Right ventricle myocardium inferior (tissue), 1 donor: ENCODE measurements around the gene HDAC3. TPM values are rescaled to one million over a fixed set of nuclear protein-coding genes. Genes with fewer than 3 reads are reported as not detected.

Experiments
- ATAC-seq: fragments of 200-7000 bp; cut with Tn5 transposase; one replicate; pipeline ENCODE4 v1.9.1; 2020; ENCODE audit warnings: mild to moderate bottlenecking, moderate library complexity
- DNase-seq: peaks from one replicate; pipeline ENCODE4 v3.0.0; 2021; ENCODE audit errors: missing footprints
- intact Hi-C: fragments of 100-400 bp; cut with DNase I; formaldehyde crosslinking; loops from one replicate; pipeline ENCODE4 v1.11.0; 2022
- total RNA-seq: library from RNA; stranded (reverse); fragmentation: NEBNext Ultra II Directional; extraction: Animal tissue kit (Norgen Biotek cat#: 25700); gene quantifications from one replicate; pipeline ENCODE4 v1.2.1, GENCODE V29; 2021
- donor health status: DM: no; HTN: yes; CAD: no; lungs with severe emphysema.

Gene HDAC3
- total RNA-seq, 1 donor from 2014 or later: 29.9 TPM

GRCh38 chr5:141639357-141640050 lies 2.9 kb upstream of the HDAC3 start:
- no peak for DNase-seq
- intact Hi-C loops: no loop called here

GRCh38 chr5:141638771-141639170 lies 2.1 kb upstream of the HDAC3 start:
- intact Hi-C loops: no loop called here
- ATAC-seq: no peak
- no peak for DNase-seq

More at GRCh38 chr5:141639357-141640050, 2.9 kb upstream of the HDAC3 start:
- ATAC-seq: no peak

- DNase-seq (peak; percentile 78), ATAC-seq (peak; percentile 32)
- intact Hi-C loops: no loop called here
Measured at GRCh38 chr5:141637767-141638419, 1.2 kb upstream of the HDAC3 start.

- intact Hi-C loops: no loop called here
- DNase-seq: no peak
- ATAC-seq: peak; percentile 30
Measured at GRCh38 chr5:141637123-141637766, 596 bp upstream of the HDAC3 start.

GRCh38 chr5:141636106-141636412 lies 590 bp downstream of the HDAC3 start:
- DNase-seq: no peak
- ATAC-seq: no peak
- intact Hi-C loops: loop anchor here (1.0 kb wide), 1 partner anchor 17 kb away; no protein-coding TSS in a partner anchor

- ATAC-seq (no peak), DNase-seq (no peak)
- intact Hi-C loops: loop anchor here (1.0 kb wide), 1 partner anchor 16 kb away; no protein-coding TSS in a partner anchor
Measured at GRCh38 chr5:141635646-141636045, 1.0 kb downstream of the HDAC3 start.

GRCh38 chr5:141634720-141635119 lies 1.9 kb downstream of the HDAC3 start:
- DNase-seq (no peak), ATAC-seq (no peak)
- intact Hi-C loops: no loop called here

GRCh38 chr5:141633871-141634561 lies 2.6 kb downstream of the HDAC3 start:
- no peak for DNase-seq
- ATAC-seq: no peak
- intact Hi-C loops: no loop called here

GRCh38 chr5:141632650-141633049 lies 4.0 kb downstream of the HDAC3 start:
- ATAC-seq (no peak), DNase-seq (no peak)
- intact Hi-C loops: no loop called here

GRCh38 chr5:141630570-141631140 lies 6.0 kb downstream of the HDAC3 start:
- intact Hi-C loops: no loop called here

GRCh38 chr5:141628175-141628788 lies 8.4 kb downstream of the HDAC3 start:
- DNase-seq (no peak), ATAC-seq (no peak)
- intact Hi-C loops: no loop called here

More at GRCh38 chr5:141630570-141631140, 6.0 kb downstream of the HDAC3 start:
- ATAC-seq (no peak), DNase-seq (no peak)

GRCh38 chr5:141623611-141624010 lies 13.0 kb downstream of the HDAC3 start:
- DNase-seq (no peak), ATAC-seq (no peak)
- intact Hi-C loops: no loop called here

GRCh38 chr5:141623186-141623585 lies 13.5 kb downstream of the HDAC3 start:
- intact Hi-C loops: no loop called here
- ATAC-seq: no peak
- no peak for DNase-seq

GRCh38 chr5:141618804-141619554 lies 17.7 kb downstream of the HDAC3 start, which contains the start of gene DIAPH1:
Gene DIAPH1, minus strand, starts transcription at chr5:141619000. Its CDS starts 86 bp downstream, at chr5:141618914.
- peak; percentile 96 for ATAC-seq
- DNase-seq: peak; percentile 100
- intact Hi-C loops: loop anchor here (1.0 kb wide), 2 partner anchors 17 to 27 kb away; partner anchors contain the start of genes HDAC3 and RELL2

GRCh38 chr5:141618030-141618803 lies 18.4 kb downstream of the HDAC3 start:
- intact Hi-C loops: no loop called here
- peak; percentile 20 for ATAC-seq
- no peak for DNase-seq

- ATAC-seq: no peak
- DNase-seq: no peak
- intact Hi-C loops: no loop called here
Measured at GRCh38 chr5:141617682-141618029, 19.0 kb downstream of the HDAC3 start.

- intact Hi-C loops: no loop called here
- ATAC-seq: no peak
- DNase-seq: no peak
Measured at GRCh38 chr5:141617128-141617527, 19.5 kb downstream of the HDAC3 start.
